A673 (cell line): Measurements from ENCODE around the gene TEX22.

Experiments
- CTCF ChIP-seq: fragments of 300-800, 200-600 bp; sonication (generic); conservative IDR thresholded peaks from 2 replicates; pipeline ENCODE4 v1.5.1; 2017; ENCODE audit warnings: low read depth, mild to moderate bottlenecking, antibody characterized with exemption, low read length, moderate library complexity, mixed read lengths
- EZH2 ChIP-seq: fragments of 200-600 bp; sonication (generic); IDR thresholded peaks from 2 replicates; pipeline ENCODE4 v1.6.1; 2017; ENCODE audit warnings: borderline replicate concordance, low read depth, mild to moderate bottlenecking, mixed read lengths, antibody characterized with exemption, low read length; ENCODE audit not compliant: poor library complexity, severe bottlenecking

- TF ChIP-seq CTCF (no peak), EZH2 (no peak)
Observed at GRCh38 chr14:105358943-105359342, 39.4 kb upstream of the TEX22 start.
